GM23248 (cell line): Measurements from ENCODE around the gene LSM14A. TPM values are rescaled to one million over a fixed set of nuclear protein-coding genes. Genes with fewer than 3 reads are reported as not detected.
"Not testable (repeated sequence)": the region's sequence is repeated elsewhere in the genome, so short reads cannot be mapped to it uniquely, and the experiment has no call there.

Source experiments
- DNase-seq: peaks from one replicate; pipeline ENCODE4 v3.0.0-alpha.2; 2015
- H2AFZ ChIP-seq: fragments of 200-600 bp; sonication (generic); 2 replicates; pipeline ENCODE4 v1.6.1; 2016; ENCODE audit warnings: antibody characterized with exemption
- H3F3A ChIP-seq: fragments of 200-600 bp; sonication (generic); 2 replicates; pipeline ENCODE4 v1.6.1; 2016; ENCODE audit warnings: mild to moderate bottlenecking, antibody characterized with exemption, mixed run types; ENCODE audit not compliant: insufficient read depth
- H3K27ac ChIP-seq: fragments of 200-600 bp; sonication (generic); 2 replicates; pipeline ENCODE4 v1.5.1; 2016; ENCODE audit warnings: mild to moderate bottlenecking
- H3K27me3 ChIP-seq: fragments of 200-600 bp; sonication (generic); replicated peaks from 2 replicates; pipeline ENCODE4 v1.6.1; 2016; ENCODE audit warnings: mild to moderate bottlenecking; ENCODE audit not compliant: insufficient read depth
- H3K36me3 ChIP-seq: fragments of 200-600 bp; sonication (generic); 2 replicates; pipeline ENCODE4 v1.6.1; 2016; ENCODE audit warnings: low read depth, mild to moderate bottlenecking
- H3K4me1 ChIP-seq: fragments of 200-600 bp; sonication (generic); 2 replicates; pipeline ENCODE4 v1.6.1; 2016; ENCODE audit warnings: mild to moderate bottlenecking; ENCODE audit not compliant: insufficient read depth
- H3K4me2 ChIP-seq: fragments of 200-600 bp; sonication (generic); one replicate; pipeline ENCODE4 v1.6.1; 2016; ENCODE audit warnings: mild to moderate bottlenecking; ENCODE audit not compliant: unreplicated experiment
- H3K4me3 ChIP-seq: fragments of 200-600 bp; sonication (generic); 2 replicates; pipeline ENCODE4 v1.5.1; 2016; ENCODE audit warnings: mild to moderate bottlenecking
- H3K79me2 ChIP-seq: fragments of 200-600 bp; sonication (generic); 2 replicates; pipeline ENCODE4 v1.6.1; 2016; ENCODE audit warnings: mild to moderate bottlenecking; ENCODE audit not compliant: insufficient read depth
- H3K9ac ChIP-seq: fragments of 200-600 bp; sonication (generic); 2 replicates; pipeline ENCODE4 v1.6.1; 2016; ENCODE audit warnings: mild to moderate bottlenecking
- H3K9me2 ChIP-seq: fragments of 200-600 bp; sonication (generic); 2 replicates; pipeline ENCODE4 v1.6.1; 2016; ENCODE audit warnings: mixed run types, mild to moderate bottlenecking, moderate library complexity; ENCODE audit not compliant: insufficient read depth
- H3K9me3 ChIP-seq: fragments of 200-600 bp; sonication (generic); one replicate; pipeline ENCODE4 v1.6.1; 2017; ENCODE audit warnings: low read depth
- H4K20me1 ChIP-seq: fragments of 200-600 bp; sonication (generic); 2 replicates; pipeline ENCODE4 v1.6.0; 2016; ENCODE audit not compliant: insufficient read depth
- EZH2 ChIP-seq: fragments of 200-600 bp; sonication (generic); IDR thresholded peaks from 2 replicates; pipeline ENCODE4 v1.6.1; 2018; ENCODE audit warnings: antibody characterized with exemption, mild to moderate bottlenecking; ENCODE audit not compliant: insufficient read depth, poor library complexity, severe bottlenecking
- EZH2phosphoT487 ChIP-seq: fragments of 200-600 bp; sonication (generic); IDR thresholded peaks from 2 replicates; pipeline ENCODE4 v1.6.1; 2018; ENCODE audit warnings: antibody characterized with exemption, moderate library complexity, mild to moderate bottlenecking, low read depth; ENCODE audit not compliant: insufficient read depth
- WGBS, 2 experiments: methylation state at CpG; one replicate each; pipeline ENCODE4 v1.1.6; 2015 to 2017; ENCODE audit warnings: low lambda C conversion rate in 2 of 2, low coverage in 1 of 2; ENCODE audit errors: missing lambda C conversion rate in 2 of 2; 5-methylcytosine and 5-hydroxymethylcytosine counted together
- in situ Hi-C: fragments of 300-500 bp; cut with MboI; formaldehyde crosslinking; loops from 2 replicates; pipeline ENCODE4 v1.15.0; 2020
- polyA plus RNA-seq: library from polyadenylated mRNA; unstranded; fragments of >200 nt; fragmentation: Nextera tagmentation; extraction: Ambion mirVana; gene quantifications from 2 replicates; pipeline ENCODE4 v1.2.1, GENCODE V29; 2016
- total RNA-seq: library from RNA; depleted of rRNA; stranded (reverse); fragments of >200 nt; shearing (Covaris generic); gene quantifications from 2 replicates; pipeline ENCODE4 v1.2.3, GENCODE V29; 2014

The LSM14A gene
- total and polyA plus RNA-seq, 2 experiments from 2014 or later = 66.1 to 71.7 TPM

DNA sequence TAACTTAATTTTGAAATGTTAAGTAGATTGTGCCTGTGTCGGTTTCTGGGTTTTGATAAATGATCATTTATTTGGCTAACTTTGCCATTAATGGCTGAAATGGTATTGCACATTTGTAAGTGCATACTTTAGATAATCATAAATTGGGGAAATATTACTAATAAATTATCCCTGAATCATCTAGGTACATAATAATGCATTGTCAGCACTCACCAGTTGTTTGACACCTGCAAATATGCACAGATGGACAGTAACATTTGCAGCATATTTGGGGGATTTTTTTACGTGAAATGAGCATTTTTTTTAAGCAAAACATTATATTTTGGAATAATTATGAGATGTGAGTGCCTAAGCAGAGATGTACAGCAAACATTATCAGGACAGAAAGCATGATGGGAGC lies 41.0 kb downstream of the LSM14A start:
- H3K9me2 ChIP-seq = no peaks in the 10 kb centered on the region
- no peak overlapping the region for H2AFZ ChIP-seq
- peaks cover 53% of the 10 kb centered on the region for H3K36me3 ChIP-seq
- TF ChIP-seq EZH2phosphoT487 = no peak
- peaks cover 58% of the 10 kb centered on the region for H3K79me2 ChIP-seq
- DNase-seq = no peak
- 58 to 62% methylated on average over 2 of the region's 2 CpGs for WGBS, 2 experiments
- H3K9ac ChIP-seq = no peak overlapping the region
- 0 out of 2 replicates have a peak, but pooled peaks cover under 1% of the 10 kb centered on the region for H4K20me1 ChIP-seq
- in situ Hi-C loops = no loop called here
- H3F3A ChIP-seq = peaks cover 22% of the 10 kb centered on the region
- no peak overlapping the region for H3K4me3 ChIP-seq
- H3K27me3 ChIP-seq = no peaks in the 10 kb centered on the region
- no peak overlapping the region for H3K27ac ChIP-seq
- no peaks in the 10 kb centered on the region for H3K9me3 ChIP-seq
- peaks cover 8% of the 10 kb centered on the region for H3K4me1 ChIP-seq
- H3K4me2 ChIP-seq = no peak overlapping the region

DNA sequence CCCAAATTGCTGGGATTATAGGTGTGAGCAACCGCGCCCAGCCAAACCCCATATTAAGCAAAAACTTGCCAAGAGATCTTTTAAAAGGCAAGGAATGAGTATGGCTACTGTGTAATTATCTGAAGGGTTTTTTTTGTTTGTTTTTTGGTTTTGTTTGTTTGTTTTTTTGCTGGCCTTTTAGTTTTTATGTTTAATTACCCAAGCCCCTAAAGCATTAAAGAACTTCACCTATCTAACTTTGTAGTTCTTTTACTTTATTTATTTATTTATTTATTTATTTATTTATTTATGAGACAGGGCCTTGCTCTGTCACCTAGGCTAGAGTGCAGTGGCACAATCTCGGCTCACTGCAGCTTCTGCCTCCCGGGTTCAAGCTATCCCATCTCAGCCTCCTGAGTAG lies 41.7 kb downstream of the LSM14A start:
- H3K9ac ChIP-seq = no peak overlapping the region
- TF ChIP-seq EZH2phosphoT487 = no peak
- TF ChIP-seq EZH2 = no peak
- peaks cover 29% of the 10 kb centered on the region for H3F3A ChIP-seq
- DNase-seq = no peak
- WGBS, 2 experiments = 98 to 100% methylated on average over 4 of the region's 4 CpGs
- H3K4me2 ChIP-seq = no peak overlapping the region
- no peaks in the 10 kb centered on the region for H3K9me2 ChIP-seq
- H4K20me1 ChIP-seq = 0 out of 2 replicates have a peak, but pooled peaks cover 6% of the 10 kb centered on the region
- H3K27me3 ChIP-seq = no peaks in the 10 kb centered on the region
- H2AFZ ChIP-seq = no peak overlapping the region
- peaks cover 14% of the 10 kb centered on the region for H3K4me1 ChIP-seq
- H3K27ac ChIP-seq = no peak overlapping the region
- H3K4me3 ChIP-seq = no peak overlapping the region
- in situ Hi-C loops = no loop called here
- peaks cover 51% of the 10 kb centered on the region for H3K79me2 ChIP-seq
- peaks cover 50% of the 10 kb centered on the region for H3K36me3 ChIP-seq
- no peaks in the 10 kb centered on the region for H3K9me3 ChIP-seq

DNA sequence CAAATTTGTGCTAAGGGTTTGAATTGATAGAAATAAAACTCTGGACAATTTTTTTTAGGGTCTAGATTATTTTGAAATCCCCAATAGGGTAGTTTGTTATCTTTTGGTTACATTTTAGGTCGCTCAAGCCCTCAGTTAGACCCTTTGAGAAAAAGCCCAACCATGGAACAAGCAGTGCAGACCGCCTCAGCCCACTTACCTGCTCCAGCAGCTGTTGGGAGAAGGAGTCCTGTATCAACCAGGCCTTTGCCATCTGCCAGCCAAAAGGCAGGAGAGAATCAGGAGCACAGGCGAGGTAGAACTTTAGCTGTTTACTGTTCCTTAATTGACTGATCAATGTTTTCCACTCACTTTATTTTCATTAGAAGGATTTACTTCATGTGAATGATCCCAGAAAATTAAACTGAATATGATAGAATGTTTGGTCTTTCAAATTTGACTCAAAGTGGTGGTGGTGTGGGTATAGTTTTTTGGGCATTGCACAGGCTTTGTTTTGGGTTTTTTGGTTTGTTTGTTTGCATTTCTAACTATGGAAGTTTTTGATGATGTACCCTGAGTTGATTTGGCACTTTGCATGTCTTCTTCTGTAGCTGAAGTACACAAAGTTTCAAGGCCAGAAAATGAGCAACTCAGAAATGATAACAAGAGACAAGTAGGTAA lies 42.8 kb downstream of the LSM14A start:
- H3K79me2 ChIP-seq = peaks cover 45% of the 10 kb centered on the region
- no peak overlapping the region for H3K27ac ChIP-seq
- H3K4me2 ChIP-seq = no peak overlapping the region
- TF ChIP-seq EZH2phosphoT487 (no peak), EZH2 (no peak)
- H3K4me3 ChIP-seq = no peak overlapping the region
- 96 to 100% methylated on average over 3 of the region's 3 CpGs for WGBS, 2 experiments
- no peak overlapping the region for H2AFZ ChIP-seq
- DNase-seq = no peak
- H3K4me1 ChIP-seq = peaks cover 14% of the 10 kb centered on the region
- H3K9ac ChIP-seq = no peak overlapping the region
- in situ Hi-C loops = no loop called here
- peaks cover 49% of the 10 kb centered on the region for H3K36me3 ChIP-seq
- no peaks in the 10 kb centered on the region for H3K9me3 ChIP-seq
- H3F3A ChIP-seq = peaks cover 37% of the 10 kb centered on the region
- peaks cover 12% of the 10 kb centered on the region; the same call in 1 of the 2 replicates for H4K20me1 ChIP-seq
- H3K27me3 ChIP-seq = no peaks in the 10 kb centered on the region
- no peaks in the 10 kb centered on the region for H3K9me2 ChIP-seq

DNA sequence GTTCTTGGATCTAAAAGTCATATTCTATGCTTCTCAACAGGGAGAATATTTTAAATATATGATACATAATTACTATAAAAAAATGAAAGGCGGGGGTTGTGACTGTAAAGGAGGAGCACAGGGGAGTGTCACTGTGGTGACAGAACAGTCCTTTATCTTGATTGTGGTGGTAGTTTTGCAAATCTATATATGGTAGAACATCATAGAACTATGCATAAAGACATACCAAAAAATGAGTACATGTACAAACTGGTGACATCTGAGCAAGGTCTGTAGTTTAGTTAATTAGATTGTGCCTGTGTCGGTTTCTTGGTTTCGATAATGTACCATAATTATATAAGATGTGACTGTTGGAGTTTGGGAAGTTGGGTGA lies 43.3 kb downstream of the LSM14A start:
- Histone ChIP-seq H3K9me3 (no peaks in the 10 kb centered on the region), H4K20me1 (peaks cover 13% of the 10 kb centered on the region; the same call in 1 of the 2 replicates), H3K9me2 (no peaks in the 10 kb centered on the region), H3K4me1 (peaks cover 14% of the 10 kb centered on the region), H3K9ac (no peak overlapping the region), H3K4me3 (no peak overlapping the region), H3K36me3 (peaks cover 46% of the 10 kb centered on the region), H3F3A (peaks cover 37% of the 10 kb centered on the region), H2AFZ (no peak overlapping the region), H3K27me3 (no peaks in the 10 kb centered on the region), H3K4me2 (no peak overlapping the region), H3K79me2 (peaks cover 41% of the 10 kb centered on the region), H3K27ac (no peak overlapping the region)
- no peak for DNase-seq
- in situ Hi-C loops = no loop called here
- WGBS, 2 experiments = 95 to 99% methylated on average over 3 of the region's 3 CpGs
- TF ChIP-seq EZH2 (no peak), EZH2phosphoT487 (no peak)

DNA sequence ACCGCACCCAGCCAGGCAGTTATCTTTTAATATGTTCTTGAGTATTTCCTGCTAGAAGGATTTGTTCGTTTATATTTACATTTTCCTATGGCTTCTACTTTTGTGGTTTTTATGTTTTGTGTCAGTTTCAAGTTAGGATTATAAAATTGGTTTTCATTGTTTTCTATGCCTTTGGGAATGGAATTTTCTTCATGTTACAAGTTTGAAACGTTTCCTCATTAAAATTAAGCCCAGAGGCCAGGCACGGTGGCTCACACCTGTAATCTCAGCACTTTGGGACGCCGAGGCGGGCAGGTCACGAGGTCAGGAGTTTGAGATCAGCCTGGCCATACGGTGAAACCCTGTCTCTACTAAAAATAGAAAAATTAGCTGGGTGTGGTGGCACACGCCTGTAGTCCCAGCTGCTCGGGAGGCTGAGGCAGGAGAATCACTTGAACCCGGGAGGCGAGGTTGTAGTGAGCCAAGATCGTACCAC lies 44.5 kb downstream of the LSM14A start:
- H4K20me1 ChIP-seq = peaks cover 15% of the 10 kb centered on the region; the same call in 1 of the 2 replicates
- DNase-seq, H3K9me3 ChIP-seq: not testable (repeated sequence)

More for the DNA sequence above, 44.5 kb downstream of the LSM14A start:
- H3K27me3 ChIP-seq, H3K4me3 ChIP-seq, H2AFZ ChIP-seq, H3K9ac ChIP-seq, H3K9me2 ChIP-seq, in situ Hi-C loops, H3K4me2 ChIP-seq, H3K27ac ChIP-seq: not testable (repeated sequence)
- peaks cover 15% of the 10 kb centered on the region for H3K4me1 ChIP-seq
- H3K36me3 ChIP-seq = peaks cover 44% of the 10 kb centered on the region
- H3F3A ChIP-seq = peaks cover 37% of the 10 kb centered on the region
- peaks cover 42% of the 10 kb centered on the region for H3K79me2 ChIP-seq
- WGBS, 2 experiments = 92% methylated on average over 14 of the region's 14 CpGs
